Neural cell (in vitro differentiated cells): ENCODE measurements around the gene PALD1. TPM values are rescaled to one million over a fixed set of nuclear protein-coding genes. Genes with fewer than 3 reads are reported as not detected.

Experiments used
- H2AFZ ChIP-seq: fragments of 200-600, 300-800 bp; sonication (generic), shearing (Covaris generic); 2 replicates; pipeline ENCODE4 v1.6.0; 2014; ENCODE audit warnings: low read depth, mild to moderate bottlenecking, antibody characterized with exemption, low read length, moderate library complexity
- H3F3A ChIP-seq: fragments of 200-600 bp; shearing (Covaris generic); 2 replicates; pipeline ENCODE4 v1.6.1; 2016; ENCODE audit warnings: mild to moderate bottlenecking, moderate library complexity, mixed read lengths, antibody characterized with exemption, low read length; ENCODE audit not compliant: insufficient read depth, poor library complexity, severe bottlenecking
- H3K27ac ChIP-seq: fragments of 200-600, 300-800 bp; sonication (generic), shearing (Covaris generic); 2 replicates; pipeline ENCODE4 v1.5.1; 2014; ENCODE audit warnings: mild to moderate bottlenecking, low read length, moderate library complexity
- H3K27me3 ChIP-seq: fragments of 300-800, 200-600 bp; sonication (generic), shearing (Covaris generic); 2 replicates; pipeline ENCODE4 v1.6.0; 2014; ENCODE audit warnings: mild to moderate bottlenecking, low read depth, low read length, moderate library complexity; ENCODE audit not compliant: insufficient read depth
- H3K36me3 ChIP-seq: fragments of 300-800, 200-600 bp; sonication (generic), shearing (Covaris generic); 2 replicates; pipeline ENCODE4 v1.5.1; 2014; ENCODE audit warnings: mild to moderate bottlenecking, antibody characterized with exemption, low read length, moderate library complexity; ENCODE audit not compliant: insufficient read depth
- H3K4me2 ChIP-seq: fragments of 300-800, 200-600 bp; sonication (generic), shearing (Covaris generic); 2 replicates; pipeline ENCODE4 v1.6.0; 2014; ENCODE audit warnings: mild to moderate bottlenecking, low read length
- H3K4me3 ChIP-seq: fragments of 300-800, 200-600 bp; sonication (generic), shearing (Covaris generic); 2 replicates; pipeline ENCODE4 v1.5.1; 2014; ENCODE audit warnings: mild to moderate bottlenecking, low read length, moderate library complexity
- H3K79me2 ChIP-seq: fragments of 200-600 bp; shearing (Covaris generic); replicated peaks from 2 replicates; pipeline ENCODE4 v1.6.0; 2014; ENCODE audit warnings: mild to moderate bottlenecking, low read length, moderate library complexity; ENCODE audit not compliant: insufficient read depth
- H3K9ac ChIP-seq: fragments of 300-800, 200-600 bp; sonication (generic), shearing (Covaris generic); 2 replicates; pipeline ENCODE4 v1.6.1; 2016; ENCODE audit warnings: mild to moderate bottlenecking, low read length, mixed read lengths
- H3K9me2 ChIP-seq: fragments of 200-600 bp; shearing (Covaris generic); 2 replicates; pipeline ENCODE4 v1.6.1; 2016; ENCODE audit warnings: mild to moderate bottlenecking, low read length, mixed read lengths; ENCODE audit not compliant: insufficient read depth
- H3K9me3 ChIP-seq: fragments of 200-600, 300-800 bp; sonication (generic), shearing (Covaris generic); 2 replicates; pipeline ENCODE4 v1.6.1; 2016; ENCODE audit warnings: mild to moderate bottlenecking, mixed run types, low read length, moderate library complexity, mixed read lengths
- H4K20me1 ChIP-seq: fragments of 200-600 bp; shearing (Covaris generic); 2 replicates; pipeline ENCODE4 v1.6.1; 2016; ENCODE audit warnings: mild to moderate bottlenecking, mixed run types; ENCODE audit not compliant: insufficient read depth
- CTCF ChIP-seq: fragments of 450-650 bp; IDR thresholded peaks from 2 replicates; pipeline ENCODE4 v1.5.1; 2014; ENCODE audit warnings: antibody characterized with exemption, mild to moderate bottlenecking, moderate library complexity; ENCODE audit not compliant: poor library complexity, severe bottlenecking
- EP300 ChIP-seq: fragments of 450-650 bp; conservative IDR thresholded peaks from 2 replicates; pipeline ENCODE4 v1.6.1; 2014; ENCODE audit warnings: antibody characterized with exemption, mild to moderate bottlenecking, moderate library complexity; ENCODE audit not compliant: poor library complexity, severe bottlenecking
- EZH2 ChIP-seq: fragments of 200-600, 300-800 bp; shearing (Covaris generic), sonication (generic); IDR thresholded peaks from 2 replicates; pipeline ENCODE4 v1.6.1; 2014; ENCODE audit warnings: antibody characterized with exemption, low read length, borderline replicate concordance, mild to moderate bottlenecking; ENCODE audit not compliant: insufficient read depth, poor library complexity, severe bottlenecking
- MXI1 ChIP-seq: fragments of 450-650 bp; conservative IDR thresholded peaks from 2 replicates; pipeline ENCODE4 v1.6.1; 2014; ENCODE audit warnings: antibody characterized with exemption, mild to moderate bottlenecking; ENCODE audit not compliant: poor library complexity, severe bottlenecking
- POLR2AphosphoS5 ChIP-seq: IDR thresholded peaks from 2 replicates; pipeline ENCODE4 v1.6.1; 2012
- RAD21 ChIP-seq: fragments of 450-650 bp; conservative IDR thresholded peaks from 2 replicates; pipeline ENCODE4 v1.6.1; 2014; ENCODE audit warnings: antibody characterized with exemption, mild to moderate bottlenecking, moderate library complexity
- SMC3 ChIP-seq: fragments of 450-650 bp; conservative IDR thresholded peaks from 2 replicates; pipeline ENCODE4 v1.6.1; 2014; ENCODE audit warnings: antibody characterized with exemption, mild to moderate bottlenecking, moderate library complexity; ENCODE audit not compliant: poor library complexity
- TAF1 ChIP-seq: IDR thresholded peaks from 2 replicates; pipeline ENCODE4 v1.6.1; 2012; ENCODE audit warnings: low read depth
- polyA plus RNA-seq: library from polyadenylated mRNA; depleted of rRNA; stranded (reverse); fragments of >200 nt; gene quantifications from 2 replicates; pipeline ENCODE4 v1.2.3, GENCODE V29; 2014
- TF ChIP-seq, protein P1 (sequence below): IDR thresholded peaks from 2 replicates; pipeline ENCODE4 v1.6.1; 2012; ENCODE audit warnings: borderline replicate concordance

Gene PALD1
- polyA plus RNA-seq, 1 donor from 2014 or later = 1.1 TPM

- H3K9ac ChIP-seq = no peak overlapping the region
- H3K27me3 ChIP-seq = no peaks in the 10 kb centered on the region
- no peaks in the 10 kb centered on the region for H3K9me2 ChIP-seq
- no peak overlapping the region for H3K4me2 ChIP-seq
- H3K9me3 ChIP-seq = no peaks in the 10 kb centered on the region
- H3F3A ChIP-seq = no peaks in the 10 kb centered on the region
- no peak overlapping the region for H2AFZ ChIP-seq
- TF ChIP-seq MXI1 = no peak
- TF ChIP-seq POLR2AphosphoS5 = no peak
- TF ChIP-seq TAF1 = no peak
- TF ChIP-seq RAD21 = no peak
- TF ChIP-seq SMC3 = no peak
- no peak for TF ChIP-seq CTCF
- TF ChIP-seq, protein P1, sequence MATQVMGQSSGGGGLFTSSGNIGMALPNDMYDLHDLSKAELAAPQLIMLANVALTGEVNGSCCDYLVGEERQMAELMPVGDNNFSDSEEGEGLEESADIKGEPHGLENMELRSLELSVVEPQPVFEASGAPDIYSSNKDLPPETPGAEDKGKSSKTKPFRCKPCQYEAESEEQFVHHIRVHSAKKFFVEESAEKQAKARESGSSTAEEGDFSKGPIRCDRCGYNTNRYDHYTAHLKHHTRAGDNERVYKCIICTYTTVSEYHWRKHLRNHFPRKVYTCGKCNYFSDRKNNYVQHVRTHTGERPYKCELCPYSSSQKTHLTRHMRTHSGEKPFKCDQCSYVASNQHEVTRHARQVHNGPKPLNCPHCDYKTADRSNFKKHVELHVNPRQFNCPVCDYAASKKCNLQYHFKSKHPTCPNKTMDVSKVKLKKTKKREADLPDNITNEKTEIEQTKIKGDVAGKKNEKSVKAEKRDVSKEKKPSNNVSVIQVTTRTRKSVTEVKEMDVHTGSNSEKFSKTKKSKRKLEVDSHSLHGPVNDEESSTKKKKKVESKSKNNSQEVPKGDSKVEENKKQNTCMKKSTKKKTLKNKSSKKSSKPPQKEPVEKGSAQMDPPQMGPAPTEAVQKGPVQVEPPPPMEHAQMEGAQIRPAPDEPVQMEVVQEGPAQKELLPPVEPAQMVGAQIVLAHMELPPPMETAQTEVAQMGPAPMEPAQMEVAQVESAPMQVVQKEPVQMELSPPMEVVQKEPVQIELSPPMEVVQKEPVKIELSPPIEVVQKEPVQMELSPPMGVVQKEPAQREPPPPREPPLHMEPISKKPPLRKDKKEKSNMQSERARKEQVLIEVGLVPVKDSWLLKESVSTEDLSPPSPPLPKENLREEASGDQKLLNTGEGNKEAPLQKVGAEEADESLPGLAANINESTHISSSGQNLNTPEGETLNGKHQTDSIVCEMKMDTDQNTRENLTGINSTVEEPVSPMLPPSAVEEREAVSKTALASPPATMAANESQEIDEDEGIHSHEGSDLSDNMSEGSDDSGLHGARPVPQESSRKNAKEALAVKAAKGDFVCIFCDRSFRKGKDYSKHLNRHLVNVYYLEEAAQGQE = no peak
- no peaks in the 10 kb centered on the region for H3K79me2 ChIP-seq
- H3K36me3 ChIP-seq = no peaks in the 10 kb centered on the region
- H3K4me3 ChIP-seq = no peak overlapping the region
- no peak overlapping the region for H3K27ac ChIP-seq
- no peaks in the 10 kb centered on the region for H4K20me1 ChIP-seq
Measured at GRCh38 chr10:70432101-70432500, 46.5 kb upstream of the PALD1 start.

DNA sequence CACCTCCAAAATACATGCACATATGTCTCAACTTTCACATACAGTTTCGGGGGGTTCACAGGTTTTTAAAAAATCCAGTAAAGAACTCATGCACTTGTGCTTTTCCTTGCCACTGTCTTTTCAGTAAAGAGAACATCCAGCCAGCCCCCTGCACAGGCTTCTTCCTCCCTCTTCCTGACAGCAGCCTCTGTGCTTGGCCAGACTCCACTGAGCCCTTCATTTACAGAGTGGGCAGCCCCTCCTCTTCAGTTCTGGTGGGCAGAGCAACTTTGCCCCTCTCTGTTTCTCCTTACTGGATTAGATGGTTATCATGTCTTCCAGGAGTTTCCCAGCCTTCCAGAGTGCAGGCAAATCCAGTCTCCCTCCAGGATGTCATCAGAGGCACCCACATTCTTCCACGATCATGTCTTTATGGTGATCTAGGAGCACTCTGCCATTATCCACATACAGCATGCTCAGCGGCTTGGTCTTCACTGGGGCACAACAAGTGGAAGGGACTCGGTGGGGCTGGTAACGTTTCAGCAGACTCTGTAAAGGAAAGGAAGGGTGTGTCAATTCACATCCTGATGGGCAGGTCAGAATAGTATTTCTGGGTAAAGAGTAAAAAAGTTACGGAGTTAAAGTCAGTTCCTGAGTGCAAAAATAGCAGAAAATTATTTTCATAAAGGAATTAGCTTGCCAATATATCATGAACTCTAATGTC lies 45.9 kb upstream of the PALD1 start:
- no peaks in the 10 kb centered on the region for H4K20me1 ChIP-seq
- H3K9ac ChIP-seq = no peak overlapping the region
- no peaks in the 10 kb centered on the region for H3K9me2 ChIP-seq
- H3F3A ChIP-seq = no peaks in the 10 kb centered on the region
- no peak for TF ChIP-seq MXI1
- TF ChIP-seq EZH2 = no peak
- no peak for TF ChIP-seq EP300
- TF ChIP-seq, protein P1 = no peak
- no peak for TF ChIP-seq RAD21
- no peak for TF ChIP-seq POLR2AphosphoS5
- no peak for TF ChIP-seq SMC3
- no peak for TF ChIP-seq CTCF
- no peak for TF ChIP-seq TAF1
- H3K79me2 ChIP-seq = no peaks in the 10 kb centered on the region
- no peaks in the 10 kb centered on the region for H3K36me3 ChIP-seq
- H2AFZ ChIP-seq = no peak overlapping the region
- no peaks in the 10 kb centered on the region for H3K27me3 ChIP-seq
- no peaks in the 10 kb centered on the region for H3K9me3 ChIP-seq
- no peak overlapping the region for H3K4me3 ChIP-seq
- no peak overlapping the region for H3K4me2 ChIP-seq
- no peak overlapping the region for H3K27ac ChIP-seq
